ENCODE results near the gene SRRM2.

SRRM2 gene

DNA sequence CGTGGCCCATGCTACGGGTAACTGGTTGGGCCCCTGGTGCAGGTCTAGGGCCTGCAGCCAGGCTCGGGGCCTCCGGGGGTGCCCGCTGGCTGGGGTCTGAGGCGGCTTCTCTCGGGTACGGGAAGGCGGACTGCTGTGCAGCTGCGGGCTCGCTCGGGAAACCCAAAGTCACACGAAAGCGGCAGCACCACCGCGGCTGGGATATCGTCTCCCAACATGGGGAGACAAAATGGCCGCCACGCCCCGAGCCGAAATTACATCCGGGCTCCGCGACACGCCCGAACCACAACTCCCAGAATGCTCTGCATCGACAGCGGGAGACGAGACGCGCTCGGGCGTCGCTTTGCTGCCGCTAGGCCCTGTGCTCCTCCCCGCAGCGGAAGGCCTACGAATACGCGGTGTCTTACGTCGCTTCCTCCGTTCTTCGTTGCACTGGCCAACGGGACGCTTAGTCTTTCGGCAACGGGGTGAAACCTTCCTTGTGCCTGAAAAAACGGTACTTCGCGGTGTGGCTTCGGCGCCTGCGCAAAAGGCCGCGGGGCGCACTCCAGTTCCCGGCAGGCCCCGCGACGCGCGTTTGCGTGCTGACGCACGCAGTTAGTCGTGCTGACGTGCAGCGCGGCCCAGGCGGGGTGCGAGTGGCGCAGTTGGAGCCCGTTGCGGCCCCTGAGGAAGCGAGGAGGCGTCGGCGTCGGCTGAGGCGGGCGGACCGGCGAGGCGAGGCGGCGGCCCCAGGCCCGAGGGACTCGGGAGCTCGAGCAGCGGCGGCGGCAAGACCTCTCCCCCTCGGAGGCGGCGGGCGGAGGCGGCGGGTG, at the start of gene SRRM2:
Gene SRRM2 (plus strand): TSS at position 604 of the 815 bp plus-strand sequence. CDS start 3,727 bp downstream, outside the sequence.
- H3K4me3 ChIP-seq (ENCODE audit: low read depth in 1 of 2, low read length in 2 of 2): peak within 1 kb of the TSS; percentile 97
- H3K27me3 ChIP-seq (ENCODE audit: control insufficient read depth in 1 of 2, insufficient read depth in 2 of 2, low read length in 2 of 2): no peaks in the 10 kb centered on the region
- H3K27ac ChIP-seq (ENCODE audit: low read depth, low read length): peak within 1 kb of the TSS; percentile 99
- peak within 1 kb of the TSS; percentile 86 to 99 for H3K9ac ChIP-seq (ENCODE audit: low read depth in 1 of 2, low read length in 2 of 2)
- no peaks in the 10 kb centered on the region for H3K9me3 ChIP-seq (ENCODE audit: control insufficient read depth in 1 of 2, low read length in 2 of 2)
- H3K4me1 ChIP-seq (ENCODE audit: control insufficient read depth in 1 of 2, insufficient read depth in 2 of 2, low read length in 2 of 2): peaks cover 35 to 37% of the 10 kb centered on the region in 2 donors
- peaks cover 7 to 15% of the 10 kb centered on the region in 2 donors for H3K36me3 ChIP-seq (ENCODE audit: control insufficient read depth in 1 of 2, insufficient read depth in 2 of 2, low read length in 2 of 2)

GRCh38 chr16:2702871-2703745, 49.3 kb upstream of the SRRM2 start:
- Histone ChIP-seq H3K36me3 (ENCODE audit: control insufficient read depth in 1 of 2, insufficient read depth in 2 of 2, low read length in 2 of 2) (peaks cover 37 to 77% of the 10 kb centered on the region in 2 donors), H3K27ac (ENCODE audit: low read depth, low read length) (no peak overlapping the region)

GRCh38 chr16:2704166-2704982, 48.1 kb upstream of the SRRM2 start:
- H3K9ac ChIP-seq (ENCODE audit: low read depth in 1 of 2, low read length in 2 of 2): no peak overlapping the region
- H3K27ac ChIP-seq (ENCODE audit: low read depth, low read length): no peak overlapping the region
- no peaks in the 10 kb centered on the region for H3K4me1 ChIP-seq (ENCODE audit: control insufficient read depth in 1 of 2, insufficient read depth in 2 of 2, low read length in 2 of 2)
- H3K27me3 ChIP-seq (ENCODE audit: control insufficient read depth in 1 of 2, insufficient read depth in 2 of 2, low read length in 2 of 2): no peaks in the 10 kb centered on the region
- H3K36me3 ChIP-seq (ENCODE audit: control insufficient read depth in 1 of 2, insufficient read depth in 2 of 2, low read length in 2 of 2): peaks cover 33 to 75% of the 10 kb centered on the region in 2 donors
- no peak overlapping the region for H3K4me3 ChIP-seq (ENCODE audit: low read depth in 1 of 2, low read length in 2 of 2)
- no peaks in the 10 kb centered on the region for H3K9me3 ChIP-seq (ENCODE audit: control insufficient read depth in 1 of 2, low read length in 2 of 2)

More at GRCh38 chr16:2702871-2703745, 49.3 kb upstream of the SRRM2 start:
- Histone ChIP-seq H3K4me3 (ENCODE audit: low read depth in 1 of 2, low read length in 2 of 2) (no peak overlapping the region), H3K9me3 (ENCODE audit: control insufficient read depth in 1 of 2, low read length in 2 of 2) (no peaks in the 10 kb centered on the region), H3K4me1 (ENCODE audit: control insufficient read depth in 1 of 2, insufficient read depth in 2 of 2, low read length in 2 of 2) (no peaks in the 10 kb centered on the region), H3K27me3 (ENCODE audit: control insufficient read depth in 1 of 2, insufficient read depth in 2 of 2, low read length in 2 of 2) (no peaks in the 10 kb centered on the region), H3K9ac (ENCODE audit: low read depth in 1 of 2, low read length in 2 of 2) (no peak overlapping the region)

- Histone ChIP-seq H3K36me3 (ENCODE audit: control insufficient read depth in 1 of 2, insufficient read depth in 2 of 2, low read length in 2 of 2) (peaks cover 27 to 70% of the 10 kb centered on the region in 2 donors), H3K9ac (ENCODE audit: low read depth in 1 of 2, low read length in 2 of 2) (no peak overlapping the region), H3K4me3 (ENCODE audit: low read depth in 1 of 2, low read length in 2 of 2) (no peak overlapping the region), H3K27ac (ENCODE audit: low read depth, low read length) (no peak overlapping the region), H3K4me1 (ENCODE audit: control insufficient read depth in 1 of 2, insufficient read depth in 2 of 2, low read length in 2 of 2) (no peaks in the 10 kb centered on the region), H3K27me3 (ENCODE audit: control insufficient read depth in 1 of 2, insufficient read depth in 2 of 2, low read length in 2 of 2) (no peaks in the 10 kb centered on the region), H3K9me3 (ENCODE audit: control insufficient read depth in 1 of 2, low read length in 2 of 2) (no peaks in the 10 kb centered on the region)
Measured at GRCh38 chr16:2704983-2705275, 47.5 kb upstream of the SRRM2 start.

DNA sequence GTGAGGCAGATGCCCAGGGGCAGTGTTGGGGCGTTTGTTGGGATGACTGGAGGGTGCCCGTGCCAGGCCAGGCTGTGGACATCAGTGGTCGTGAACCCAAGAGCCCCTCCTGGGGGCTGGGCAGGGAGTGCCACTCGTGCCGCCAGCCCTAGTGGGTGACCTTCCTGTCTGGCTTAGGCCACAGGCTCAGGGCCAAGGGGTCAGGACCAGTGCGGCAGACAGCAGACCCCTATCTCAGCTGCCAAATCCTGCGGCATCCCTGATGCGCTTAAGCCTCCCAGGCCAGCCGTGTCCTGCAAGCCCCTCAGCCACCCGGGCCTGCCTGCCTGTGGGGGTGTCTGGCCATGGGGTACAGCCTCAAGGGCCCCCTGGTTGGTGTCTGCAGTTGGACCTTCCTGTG, 47.1 kb upstream of the SRRM2 start:
- no peaks in the 10 kb centered on the region for H3K27me3 ChIP-seq (ENCODE audit: control insufficient read depth in 1 of 2, insufficient read depth in 2 of 2, low read length in 2 of 2)
- H3K9me3 ChIP-seq (ENCODE audit: control insufficient read depth in 1 of 2, low read length in 2 of 2): no peaks in the 10 kb centered on the region
- no peak overlapping the region for H3K4me3 ChIP-seq (ENCODE audit: low read depth in 1 of 2, low read length in 2 of 2)
- H3K27ac ChIP-seq (ENCODE audit: low read depth, low read length): no peak overlapping the region
- H3K4me1 ChIP-seq (ENCODE audit: control insufficient read depth in 1 of 2, insufficient read depth in 2 of 2, low read length in 2 of 2): no peaks in the 10 kb centered on the region
- H3K36me3 ChIP-seq (ENCODE audit: control insufficient read depth in 1 of 2, insufficient read depth in 2 of 2, low read length in 2 of 2): peaks cover 23 to 67% of the 10 kb centered on the region in 2 donors
- H3K9ac ChIP-seq (ENCODE audit: low read depth in 1 of 2, low read length in 2 of 2): no peak overlapping the region

GRCh38 chr16:2706085-2706484, 46.4 kb upstream of the SRRM2 start:
- Histone ChIP-seq H3K27me3 (ENCODE audit: control insufficient read depth in 1 of 2, insufficient read depth in 2 of 2, low read length in 2 of 2) (no peaks in the 10 kb centered on the region), H3K36me3 (ENCODE audit: control insufficient read depth in 1 of 2, insufficient read depth in 2 of 2, low read length in 2 of 2) (peaks cover 21 to 64% of the 10 kb centered on the region in 2 donors), H3K4me1 (ENCODE audit: control insufficient read depth in 1 of 2, insufficient read depth in 2 of 2, low read length in 2 of 2) (no peaks in the 10 kb centered on the region), H3K4me3 (ENCODE audit: low read depth in 1 of 2, low read length in 2 of 2) (no peak overlapping the region), H3K9me3 (ENCODE audit: control insufficient read depth in 1 of 2, low read length in 2 of 2) (no peaks in the 10 kb centered on the region), H3K27ac (ENCODE audit: low read depth, low read length) (no peak overlapping the region), H3K9ac (ENCODE audit: low read depth in 1 of 2, low read length in 2 of 2) (no peak overlapping the region)

GRCh38 chr16:2706611-2707311, 45.7 kb upstream of the SRRM2 start:
- Histone ChIP-seq H3K4me3 (ENCODE audit: low read depth in 1 of 2, low read length in 2 of 2) (no peak overlapping the region), H3K9me3 (ENCODE audit: control insufficient read depth in 1 of 2, low read length in 2 of 2) (no peaks in the 10 kb centered on the region), H3K9ac (ENCODE audit: low read depth in 1 of 2, low read length in 2 of 2) (no peak overlapping the region), H3K4me1 (ENCODE audit: control insufficient read depth in 1 of 2, insufficient read depth in 2 of 2, low read length in 2 of 2) (no peaks in the 10 kb centered on the region), H3K27ac (ENCODE audit: low read depth, low read length) (no peak overlapping the region), H3K36me3 (ENCODE audit: control insufficient read depth in 1 of 2, insufficient read depth in 2 of 2, low read length in 2 of 2) (peaks cover 21 to 61% of the 10 kb centered on the region in 2 donors), H3K27me3 (ENCODE audit: control insufficient read depth in 1 of 2, insufficient read depth in 2 of 2, low read length in 2 of 2) (no peaks in the 10 kb centered on the region)

DNA sequence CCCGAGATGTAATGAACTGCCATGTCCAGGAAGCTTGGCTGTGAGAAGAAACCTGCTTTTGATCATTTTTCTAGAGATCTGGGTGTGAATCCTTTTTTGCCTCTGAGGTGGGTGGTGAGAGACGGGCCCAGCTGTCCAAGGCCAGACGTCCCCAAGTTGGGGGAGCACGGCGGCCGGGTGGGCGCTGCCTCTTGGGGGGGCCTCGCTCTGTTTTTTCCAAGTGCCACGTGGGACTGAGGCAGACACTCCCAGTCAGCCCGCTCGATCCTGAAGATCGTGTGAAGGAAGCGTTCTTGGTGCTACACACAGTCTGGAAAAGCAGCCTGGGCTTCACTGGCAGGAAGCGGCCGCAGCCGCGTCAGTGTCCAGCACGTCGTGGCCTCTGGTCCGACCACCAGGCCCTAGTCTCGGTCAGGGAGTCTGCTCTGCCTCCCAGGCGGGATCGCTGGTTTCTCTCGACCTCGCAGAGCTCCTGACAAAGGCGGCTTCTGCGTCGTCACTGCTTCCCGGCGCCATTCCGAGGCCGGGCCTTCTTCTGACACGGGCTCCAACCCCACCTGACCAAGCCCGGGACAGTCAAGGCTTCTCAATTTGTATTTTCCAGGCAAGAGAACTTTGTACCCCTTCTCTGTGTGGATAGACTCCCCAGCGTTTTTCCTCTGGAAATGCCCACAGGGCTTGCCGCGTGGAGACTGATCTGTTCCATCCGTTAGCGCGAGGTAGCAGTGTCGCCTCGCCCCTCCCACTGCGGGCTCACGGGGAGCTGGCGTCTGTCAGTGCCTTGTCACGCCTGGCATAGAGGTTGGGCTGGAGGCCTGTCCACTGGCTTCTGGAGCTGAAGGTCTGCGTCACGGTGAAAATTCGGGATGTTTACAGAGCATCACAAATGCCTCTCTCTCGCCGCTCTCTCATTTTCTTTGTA, 44.8 kb upstream of the SRRM2 start:
- no peak overlapping the region for H3K9ac ChIP-seq (ENCODE audit: low read depth in 1 of 2, low read length in 2 of 2)
- peaks cover 18 to 53% of the 10 kb centered on the region in 2 donors for H3K36me3 ChIP-seq (ENCODE audit: control insufficient read depth in 1 of 2, insufficient read depth in 2 of 2, low read length in 2 of 2)
- no peaks in the 10 kb centered on the region for H3K27me3 ChIP-seq (ENCODE audit: control insufficient read depth in 1 of 2, insufficient read depth in 2 of 2, low read length in 2 of 2)
- no peaks in the 10 kb centered on the region for H3K4me1 ChIP-seq (ENCODE audit: control insufficient read depth in 1 of 2, insufficient read depth in 2 of 2, low read length in 2 of 2)
- H3K27ac ChIP-seq (ENCODE audit: low read depth, low read length): no peak overlapping the region
- no peaks in the 10 kb centered on the region for H3K9me3 ChIP-seq (ENCODE audit: control insufficient read depth in 1 of 2, low read length in 2 of 2)
- no peak overlapping the region for H3K4me3 ChIP-seq (ENCODE audit: low read depth in 1 of 2, low read length in 2 of 2)

GRCh38 chr16:2708290-2708639, 44.2 kb upstream of the SRRM2 start:
- no peak overlapping the region for H3K9ac ChIP-seq (ENCODE audit: low read depth in 1 of 2, low read length in 2 of 2)
- peaks cover 12 to 47% of the 10 kb centered on the region in 2 donors for H3K36me3 ChIP-seq (ENCODE audit: control insufficient read depth in 1 of 2, insufficient read depth in 2 of 2, low read length in 2 of 2)
- no peaks in the 10 kb centered on the region for H3K4me1 ChIP-seq (ENCODE audit: control insufficient read depth in 1 of 2, insufficient read depth in 2 of 2, low read length in 2 of 2)
- H3K27ac ChIP-seq (ENCODE audit: low read depth, low read length): no peak overlapping the region
- no peaks in the 10 kb centered on the region for H3K27me3 ChIP-seq (ENCODE audit: control insufficient read depth in 1 of 2, insufficient read depth in 2 of 2, low read length in 2 of 2)
- H3K4me3 ChIP-seq (ENCODE audit: low read depth in 1 of 2, low read length in 2 of 2): no peak overlapping the region
- H3K9me3 ChIP-seq (ENCODE audit: control insufficient read depth in 1 of 2, low read length in 2 of 2): no peaks in the 10 kb centered on the region

Data from duodenal mucosa (tissue), 2 donors.